AG10803 (cell line): Measurements from ENCODE around the gene LETM1.

Source experiments
- DNase-seq: peaks from one replicate; pipeline ENCODE4 v3.0.0; 2010; ENCODE audit warnings: low read depth
- H3K4me3 ChIP-seq: 2 replicates; pipeline ENCODE4 v1.5.1; 2011; ENCODE audit warnings: mild to moderate bottlenecking, low read length, control low read depth
- TF ChIP-seq, protein P1 (sequence below): conservative IDR thresholded peaks from 2 replicates; pipeline ENCODE4 v1.5.1; 2011; ENCODE audit warnings: mild to moderate bottlenecking, low read length, control low read depth, inconsistent platforms

The LETM1 gene

DNA sequence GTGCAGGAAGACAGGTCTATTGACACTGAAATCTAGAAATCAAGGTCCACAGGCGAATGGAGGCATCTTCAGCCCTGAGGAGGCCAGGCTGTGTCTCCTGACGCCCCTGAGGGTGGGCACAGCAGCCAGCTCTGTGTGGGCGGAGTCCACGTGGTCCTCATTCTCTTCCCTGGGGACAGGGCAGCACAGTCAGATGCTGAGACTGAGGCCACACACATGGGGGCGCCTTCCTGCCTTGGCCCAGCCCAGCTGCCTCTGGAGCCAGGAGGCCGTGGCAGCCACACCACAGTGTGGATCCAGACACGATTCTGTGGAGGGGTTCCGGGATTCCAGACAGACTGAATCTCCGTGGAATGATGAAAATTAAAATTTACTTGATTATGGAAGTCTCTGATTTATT is 42.0 kb downstream of the LETM1 start:
- no peak overlapping the region for H3K4me3 ChIP-seq
- TF ChIP-seq, protein P1, sequence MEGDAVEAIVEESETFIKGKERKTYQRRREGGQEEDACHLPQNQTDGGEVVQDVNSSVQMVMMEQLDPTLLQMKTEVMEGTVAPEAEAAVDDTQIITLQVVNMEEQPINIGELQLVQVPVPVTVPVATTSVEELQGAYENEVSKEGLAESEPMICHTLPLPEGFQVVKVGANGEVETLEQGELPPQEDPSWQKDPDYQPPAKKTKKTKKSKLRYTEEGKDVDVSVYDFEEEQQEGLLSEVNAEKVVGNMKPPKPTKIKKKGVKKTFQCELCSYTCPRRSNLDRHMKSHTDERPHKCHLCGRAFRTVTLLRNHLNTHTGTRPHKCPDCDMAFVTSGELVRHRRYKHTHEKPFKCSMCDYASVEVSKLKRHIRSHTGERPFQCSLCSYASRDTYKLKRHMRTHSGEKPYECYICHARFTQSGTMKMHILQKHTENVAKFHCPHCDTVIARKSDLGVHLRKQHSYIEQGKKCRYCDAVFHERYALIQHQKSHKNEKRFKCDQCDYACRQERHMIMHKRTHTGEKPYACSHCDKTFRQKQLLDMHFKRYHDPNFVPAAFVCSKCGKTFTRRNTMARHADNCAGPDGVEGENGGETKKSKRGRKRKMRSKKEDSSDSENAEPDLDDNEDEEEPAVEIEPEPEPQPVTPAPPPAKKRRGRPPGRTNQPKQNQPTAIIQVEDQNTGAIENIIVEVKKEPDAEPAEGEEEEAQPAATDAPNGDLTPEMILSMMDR: peak; percentile 9; the same call in 1 of the 2 replicates
- no peak for DNase-seq

DNA sequence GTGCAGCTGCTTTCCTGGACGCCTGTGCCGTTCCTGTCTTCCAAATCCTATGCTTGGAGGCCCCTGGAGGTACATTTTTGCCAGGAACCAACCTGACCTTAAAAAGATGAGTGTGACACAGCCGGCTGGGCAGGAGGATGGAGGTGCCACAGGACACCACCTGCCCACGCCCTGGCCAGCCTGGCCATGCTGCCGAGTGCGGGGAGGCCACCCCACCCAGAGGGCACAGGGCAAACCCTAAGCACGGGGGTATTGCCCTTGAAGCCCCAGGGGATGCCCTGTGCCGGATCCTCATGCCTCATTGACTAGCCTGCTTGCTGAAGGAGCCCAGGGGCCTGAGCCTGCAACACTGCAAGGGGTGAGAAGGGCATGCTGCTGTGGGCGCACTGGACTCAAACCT is 42.7 kb downstream of the LETM1 start:
- H3K4me3 ChIP-seq: no peak overlapping the region
- DNase-seq: no peak
- TF ChIP-seq, protein P1: no peak

DNA sequence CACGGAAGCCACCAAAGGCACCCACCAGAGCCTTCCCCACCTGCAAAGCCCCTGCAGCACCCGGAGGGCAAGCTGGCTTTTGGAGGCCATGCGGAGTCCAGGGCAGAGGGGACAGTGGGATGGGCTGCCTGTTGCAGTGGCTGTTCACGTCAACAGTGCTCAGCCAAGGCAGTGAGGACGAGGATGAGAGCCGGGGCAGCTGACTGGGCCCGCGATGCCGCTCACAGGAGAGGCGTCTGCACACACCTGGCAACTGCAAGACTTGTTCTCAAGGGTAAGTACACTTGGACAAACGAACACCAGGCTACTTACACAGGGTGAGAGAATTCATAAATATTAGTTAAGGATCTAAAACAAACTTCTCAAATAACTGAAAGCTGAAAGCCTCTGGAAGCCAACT is 43.2 kb downstream of the LETM1 start:
- no peak for DNase-seq
- no peak overlapping the region for H3K4me3 ChIP-seq
- TF ChIP-seq, protein P1: no peak

DNA sequence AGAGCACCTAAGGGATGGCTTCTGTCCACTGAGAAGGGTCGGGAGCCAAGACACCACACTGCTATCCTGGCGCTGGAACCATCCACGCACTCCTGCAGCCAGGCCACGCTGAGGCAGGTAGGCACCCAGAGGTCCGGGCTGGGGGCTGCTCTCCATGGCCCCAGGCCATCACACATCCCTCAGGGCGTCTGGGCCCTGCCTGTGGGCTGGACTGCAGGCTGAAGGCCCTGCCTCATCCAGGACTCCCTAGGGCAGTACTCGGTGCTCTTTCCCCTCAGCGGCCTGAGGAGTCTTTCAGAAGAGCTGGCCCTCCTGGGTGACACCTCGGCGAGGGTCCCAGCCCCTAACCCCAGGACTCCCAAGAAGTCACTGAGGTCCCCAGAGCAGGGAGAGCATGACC is 45.2 kb downstream of the LETM1 start:
- no peak overlapping the region for H3K4me3 ChIP-seq
- TF ChIP-seq, protein P1: no peak
- no peak for DNase-seq

DNA sequence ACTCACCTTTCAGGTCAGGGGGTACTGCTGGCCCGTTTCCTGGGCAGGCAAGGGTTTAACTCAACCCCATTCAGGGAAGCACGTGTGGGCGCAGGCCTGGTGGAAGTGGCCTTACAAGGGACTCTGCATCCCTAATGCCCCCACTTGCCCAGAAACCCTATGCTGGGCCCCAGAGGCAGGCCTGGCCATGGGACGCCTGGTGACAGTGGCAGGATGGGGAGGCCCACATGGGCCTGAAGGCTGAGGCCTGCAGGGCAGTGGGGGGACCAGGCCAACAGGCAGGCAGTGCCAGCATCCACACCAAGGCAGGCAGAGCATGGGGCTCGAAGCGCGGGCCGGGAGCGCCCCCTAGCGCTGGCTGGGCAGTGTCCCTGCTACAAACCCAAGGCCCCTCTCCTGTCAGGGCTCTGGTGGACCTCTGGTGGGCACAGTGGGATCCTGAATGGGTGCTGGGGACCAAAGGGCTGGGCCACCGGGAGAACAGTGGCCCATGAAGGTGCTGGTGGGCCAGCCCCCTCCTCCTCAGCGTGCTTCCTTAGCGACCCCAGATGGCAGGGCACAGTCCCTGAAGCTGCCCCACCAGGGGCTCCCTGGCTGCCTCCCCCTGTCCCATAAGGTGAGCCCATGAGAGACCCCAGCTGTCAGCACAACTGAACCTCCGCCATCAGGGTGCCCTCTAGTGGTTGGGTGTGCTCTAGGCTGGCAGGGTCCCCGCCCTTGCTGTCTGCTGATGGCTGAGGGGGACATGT is 46.0 kb downstream of the LETM1 start:
- H3K4me3 ChIP-seq: no peak overlapping the region
- DNase-seq: peak; percentile 53

DNA sequence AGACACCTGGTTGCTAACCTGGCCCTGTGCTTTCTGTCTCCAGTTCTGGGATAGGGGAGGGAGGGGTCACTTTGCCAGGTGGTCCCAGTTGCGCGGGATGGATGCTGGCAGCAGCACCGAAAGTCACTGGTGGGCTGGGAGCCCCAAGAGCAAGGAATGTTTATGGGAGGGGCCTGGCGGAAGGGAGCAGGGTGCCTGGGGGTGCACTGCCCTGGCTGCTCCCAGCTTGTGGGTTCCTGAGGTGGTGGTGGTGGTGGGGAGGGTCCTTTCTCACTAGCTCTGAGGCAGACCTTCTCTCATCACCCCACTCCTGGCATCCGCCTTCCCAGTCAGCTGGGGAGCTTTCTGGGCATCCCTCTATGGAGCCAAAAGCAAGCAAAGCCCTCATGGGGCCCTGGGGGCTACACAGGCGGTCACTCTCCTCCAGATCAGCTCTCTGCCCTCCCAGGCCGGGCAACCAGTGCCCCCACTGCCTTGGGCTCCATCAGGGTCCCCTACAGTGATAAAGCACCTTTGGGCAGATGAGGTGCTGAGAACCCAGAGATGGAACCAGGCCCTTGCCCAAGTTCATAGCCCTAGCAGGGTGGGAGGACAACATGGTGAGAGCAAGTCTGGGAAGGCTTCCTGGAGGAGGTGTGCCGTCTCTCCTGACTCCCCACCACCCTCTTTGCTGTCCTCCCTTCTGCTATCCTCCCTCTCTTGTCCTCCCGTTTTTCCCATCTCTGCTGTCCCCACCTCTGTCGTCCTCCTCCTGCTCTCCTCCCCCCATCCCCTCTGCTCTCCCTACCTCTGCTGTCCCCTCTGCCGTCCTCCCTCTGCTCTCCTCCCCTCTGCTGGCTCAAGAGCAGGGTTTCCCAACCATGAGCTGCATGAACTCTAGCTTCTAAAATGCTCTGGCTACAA is 46.9 kb downstream of the LETM1 start:
- TF ChIP-seq, protein P1: no peak
- H3K4me3 ChIP-seq: no peak overlapping the region
- DNase-seq: no peak

More for the DNA sequence above, 46.0 kb downstream of the LETM1 start:
- TF ChIP-seq, protein P1: peak; percentile 76

DNA sequence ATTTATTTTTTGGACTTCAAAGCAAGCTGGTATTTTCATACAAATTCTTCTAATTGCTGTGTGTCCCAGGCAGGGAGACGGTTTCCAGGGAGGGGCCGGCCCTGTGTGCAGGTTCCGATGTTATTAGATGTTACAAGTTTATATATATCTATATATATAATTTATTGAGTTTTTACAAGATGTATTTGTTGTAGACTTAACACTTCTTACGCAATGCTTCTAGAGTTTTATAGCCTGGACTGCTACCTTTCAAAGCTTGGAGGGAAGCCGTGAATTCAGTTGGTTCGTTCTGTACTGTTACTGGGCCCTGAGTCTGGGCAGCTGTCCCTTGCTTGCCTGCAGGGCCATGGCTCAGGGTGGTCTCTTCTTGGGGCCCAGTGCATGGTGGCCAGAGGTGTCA is 47.6 kb downstream of the LETM1 start:
- no peak for DNase-seq
- H3K4me3 ChIP-seq: no peak overlapping the region
- TF ChIP-seq, protein P1: no peak
